Ammon's horn (tissue), 1 donor: Measurements from ENCODE around the gene MXD4.

ENCODE experiments used
- DNase-seq: peaks from one replicate; pipeline ENCODE4 v3.0.0-alpha.2; 2016; ENCODE audit warnings: low spot score

Gene MXD4

DNA sequence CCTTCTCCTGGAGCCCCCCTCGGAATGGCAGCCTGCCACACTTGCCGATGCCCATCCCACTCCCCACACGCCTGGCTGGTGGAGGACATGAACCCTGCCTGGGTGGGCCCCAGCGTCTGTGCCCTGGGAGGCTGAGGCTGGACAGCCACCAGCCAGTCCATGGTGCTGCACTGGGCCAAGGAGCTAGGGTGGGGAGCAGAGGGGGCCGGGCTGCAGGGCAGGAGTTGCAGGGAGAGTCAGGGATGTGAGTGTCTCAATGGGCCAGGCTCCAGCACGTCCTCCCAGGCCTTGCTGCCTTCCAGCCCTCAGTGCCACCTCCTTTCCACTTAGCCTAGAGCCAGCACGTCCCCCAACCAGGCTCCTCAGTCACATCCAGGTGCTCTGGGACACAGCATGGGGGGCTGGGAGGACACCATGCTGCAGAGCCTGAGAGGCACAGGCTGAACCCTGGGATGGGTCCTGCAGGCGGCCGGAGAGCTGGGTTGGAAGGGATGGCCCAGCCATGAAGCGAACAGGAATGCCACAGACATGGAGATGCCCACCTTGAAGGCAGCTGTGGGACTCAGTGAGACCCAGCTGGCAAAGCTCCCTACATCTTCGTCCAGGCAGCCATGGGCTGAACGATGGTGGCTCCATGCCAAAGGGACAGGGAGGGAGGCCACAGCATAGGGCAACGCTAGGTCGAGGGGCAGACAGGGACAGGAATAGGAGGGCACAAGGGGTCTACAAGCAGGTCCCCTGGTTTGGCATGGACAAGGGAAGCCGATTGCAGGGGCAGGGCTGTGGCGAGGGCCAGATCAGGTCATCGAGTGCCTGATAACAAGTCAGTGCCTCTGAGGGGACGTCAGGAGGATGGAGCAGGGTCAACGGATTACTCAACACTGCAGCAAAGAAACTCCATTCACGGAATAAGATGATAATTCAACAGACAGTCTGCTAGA, 30.1 kb upstream of the MXD4 start:
- no peak for DNase-seq

DNA sequence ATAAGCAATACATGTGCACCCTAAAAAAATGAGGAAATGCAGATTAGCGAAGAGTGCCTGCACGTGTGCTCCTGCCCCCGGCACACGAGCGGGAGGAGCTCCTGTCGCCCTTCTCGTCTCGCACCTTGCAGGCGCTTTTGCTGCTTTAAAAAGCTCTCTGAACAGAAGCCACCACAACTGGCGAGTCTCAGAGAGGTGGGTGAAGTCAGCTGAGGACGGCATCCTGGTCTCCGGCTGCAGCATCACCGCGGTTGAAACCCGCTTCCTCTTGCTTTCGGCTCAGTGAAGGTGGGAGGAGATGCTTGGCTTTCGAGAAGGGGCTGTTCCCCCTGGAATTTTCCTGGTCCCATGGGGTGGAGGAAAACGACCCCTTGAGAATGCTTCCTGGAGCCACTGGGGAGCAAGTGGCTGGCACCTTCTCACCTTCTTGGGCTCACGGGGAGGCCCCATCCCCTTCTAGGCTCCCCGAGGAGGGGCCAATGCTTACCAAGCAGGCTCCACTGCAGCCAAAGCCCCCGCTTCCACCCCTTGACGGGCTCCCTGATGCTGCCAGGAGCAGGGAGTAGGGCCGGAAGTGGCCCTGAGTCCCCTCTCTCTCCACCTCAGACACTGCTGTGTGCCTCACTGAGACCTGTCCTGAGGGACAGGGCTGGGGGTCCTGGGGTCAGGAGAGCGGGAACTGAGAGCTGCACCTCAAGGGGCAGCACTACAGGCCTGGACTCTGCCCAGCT, 29.2 kb upstream of the MXD4 start:
- no peak for DNase-seq

DNA sequence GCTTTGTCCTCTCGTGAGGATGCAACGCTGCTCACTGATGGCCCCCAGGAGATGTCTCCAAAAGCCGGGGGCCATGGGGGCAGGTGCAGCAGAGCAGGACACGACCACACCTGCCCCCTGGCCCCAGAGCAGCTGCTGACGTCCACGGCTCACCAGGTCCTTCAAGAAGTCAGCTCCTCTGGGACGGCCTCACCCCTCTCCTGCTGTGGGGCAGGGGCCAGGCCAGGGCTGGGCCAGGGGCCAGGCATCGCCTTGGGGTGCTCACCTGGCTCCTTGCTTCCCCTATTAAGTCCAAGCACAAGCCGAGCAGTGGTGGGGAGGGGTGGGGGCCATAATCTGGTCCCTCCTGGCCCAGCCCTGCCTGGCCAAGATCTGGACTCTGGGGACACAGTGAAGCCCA, 28.6 kb upstream of the MXD4 start:
- no peak for DNase-seq

DNA sequence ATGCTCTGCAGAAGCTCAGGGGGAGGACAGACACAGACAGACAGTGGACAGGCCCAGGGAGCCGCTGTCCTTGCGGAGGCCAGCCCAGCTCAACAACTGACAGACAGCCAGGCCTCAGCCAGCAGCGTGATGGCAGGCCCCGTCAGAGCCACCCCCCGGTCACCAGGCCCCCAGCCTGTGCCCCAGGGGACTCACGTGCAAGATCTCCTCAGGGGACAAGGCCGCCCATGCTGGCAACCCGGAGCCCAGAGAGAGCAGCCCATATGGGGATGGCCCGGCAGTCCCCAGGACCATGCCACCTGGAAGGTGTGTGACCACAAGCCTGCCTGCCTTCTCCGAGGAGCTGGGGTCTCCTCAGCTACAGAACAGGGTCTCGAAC, 28.0 kb upstream of the MXD4 start:
- no peak for DNase-seq

DNA sequence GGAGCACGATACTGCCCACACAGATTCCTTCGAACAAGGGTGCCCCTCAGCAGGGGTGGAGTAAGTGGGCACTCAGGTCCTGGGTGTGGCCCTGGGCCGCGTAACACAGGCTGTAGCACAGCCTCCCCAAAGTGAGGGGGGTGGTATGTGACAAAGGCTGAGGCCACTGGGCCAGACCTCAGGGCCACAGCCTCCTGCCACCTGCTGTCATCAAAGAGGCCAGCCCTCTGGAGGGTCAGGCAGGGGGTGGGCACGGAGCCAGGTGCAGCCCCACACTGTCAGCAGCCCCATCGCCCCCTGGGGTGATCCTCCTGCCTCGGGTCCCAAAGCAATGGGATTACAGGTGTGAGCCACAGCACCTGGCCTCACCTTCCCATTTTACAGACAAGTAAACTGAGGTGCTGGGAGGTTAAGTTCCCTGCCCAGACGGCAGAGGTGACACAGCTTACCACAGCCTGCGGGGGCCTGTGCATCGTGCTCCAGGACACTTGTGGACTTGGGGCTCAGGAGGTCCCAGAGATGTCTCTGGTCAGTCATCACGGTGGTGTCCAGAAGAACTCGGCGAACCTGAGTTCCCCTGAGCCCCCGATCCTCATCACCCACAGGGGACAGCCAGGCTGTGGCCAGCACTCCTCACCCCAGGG, 27.5 kb upstream of the MXD4 start:
- DNase-seq: no peak

DNA sequence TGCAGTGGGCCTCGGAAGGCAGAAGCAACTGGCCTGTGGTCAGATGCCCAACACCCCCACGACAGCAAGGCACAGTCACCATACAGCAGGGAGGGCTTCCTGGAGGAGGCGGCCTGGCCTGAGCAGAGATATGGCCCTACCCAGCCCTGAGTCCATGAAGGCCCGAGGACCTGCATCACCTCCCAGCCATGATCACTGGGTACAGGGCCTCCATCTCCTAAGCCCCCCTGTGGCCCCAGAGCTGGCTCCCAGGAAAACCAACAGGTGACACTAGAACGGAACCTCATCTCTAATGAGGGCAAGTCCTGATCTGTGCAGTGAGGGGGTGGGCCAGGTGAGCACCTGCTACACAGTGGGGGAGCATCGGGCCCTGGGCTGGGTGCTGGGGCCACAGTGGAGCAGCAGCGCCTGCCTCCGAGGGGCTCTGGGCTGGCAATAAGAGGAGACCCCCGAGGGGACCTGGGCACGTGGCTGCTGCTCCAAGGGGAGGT, 26.2 kb upstream of the MXD4 start:
- no peak for DNase-seq

DNA sequence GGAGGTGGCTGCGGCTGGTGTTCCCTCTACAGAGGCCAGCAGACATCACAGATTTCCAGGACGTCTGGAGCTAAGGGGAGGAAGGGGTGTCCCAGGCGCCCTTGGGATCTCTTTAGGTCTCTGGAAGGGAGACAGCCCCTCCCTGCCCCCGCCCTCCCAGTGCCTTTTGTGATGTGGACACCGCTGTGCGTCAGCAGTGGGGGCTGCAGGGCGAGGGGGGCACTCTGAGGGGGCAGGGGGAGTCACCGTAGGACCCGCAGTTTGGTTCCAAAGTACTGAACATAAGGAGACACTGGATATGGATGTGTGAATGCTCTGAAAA, 25.6 kb upstream of the MXD4 start:
- no peak for DNase-seq

DNA sequence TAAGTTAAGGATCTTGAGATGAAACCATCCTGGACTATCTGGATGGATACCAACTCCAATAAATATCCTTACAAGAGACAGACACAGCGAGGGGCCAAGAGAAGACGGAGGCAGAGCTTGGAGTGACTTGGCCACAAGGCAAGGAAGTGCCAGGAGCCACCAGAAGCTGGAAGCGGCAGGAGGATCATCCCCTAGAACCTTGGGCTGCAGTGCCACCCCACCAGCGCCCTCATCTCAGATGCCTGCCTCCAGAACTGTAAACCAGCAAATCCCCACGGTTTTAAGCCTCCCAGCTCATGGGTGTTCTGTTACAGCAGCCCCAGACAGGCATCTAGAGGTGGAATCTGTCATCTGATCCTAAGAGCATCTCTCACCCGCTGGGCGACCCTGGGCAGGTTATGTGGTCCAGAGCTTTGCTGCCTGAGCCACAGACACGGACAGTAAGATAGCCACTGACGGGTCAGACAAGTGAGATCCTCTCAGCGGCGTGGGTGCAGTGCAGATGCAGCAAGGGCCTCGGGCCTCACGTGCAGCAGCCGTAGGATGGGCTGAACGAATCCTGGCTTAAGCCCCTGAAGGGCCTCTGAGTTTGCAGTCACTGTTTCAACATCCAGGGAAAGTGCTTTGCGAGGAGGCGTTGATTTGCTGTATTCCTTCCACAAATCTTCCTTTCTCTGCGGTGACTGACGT, 25.1 kb upstream of the MXD4 start:
- DNase-seq: no peak

DNA sequence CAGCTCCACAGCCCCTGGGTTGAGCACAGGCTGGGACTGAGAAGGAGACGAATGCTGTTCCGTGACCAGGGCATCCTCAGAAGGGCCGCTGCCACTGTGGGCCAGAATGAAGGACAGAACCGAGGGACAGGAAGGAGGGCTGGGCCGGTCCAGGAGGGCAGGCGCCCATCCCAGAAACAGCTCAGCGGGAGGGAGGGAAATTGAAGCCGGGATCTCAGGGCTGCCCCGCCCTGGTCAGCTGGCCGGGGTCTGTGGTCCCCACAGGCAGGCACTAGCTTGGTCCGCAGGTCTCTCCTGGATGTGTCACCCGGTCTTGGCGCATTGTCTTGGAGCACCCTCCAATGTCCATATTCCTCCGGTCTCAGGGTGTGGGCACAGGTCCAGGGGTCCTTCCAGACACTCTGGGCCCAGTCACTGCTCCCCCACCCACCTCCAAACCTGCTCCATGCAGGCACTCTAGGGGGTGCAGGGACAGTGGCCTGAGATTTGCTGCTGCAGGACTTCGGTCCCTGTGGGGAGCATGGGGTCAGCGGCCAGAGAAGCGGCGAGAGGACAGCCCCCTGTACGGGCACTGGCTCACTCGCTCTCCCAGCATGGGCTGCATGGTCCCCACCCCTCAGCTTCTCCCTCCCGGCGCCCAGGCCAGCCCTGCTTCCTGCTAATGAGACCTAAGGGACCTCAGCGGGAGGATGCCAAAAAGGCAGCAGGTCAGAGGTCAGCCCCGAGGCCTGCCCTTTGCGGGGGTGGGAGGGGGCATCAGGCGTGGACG, 23.9 kb upstream of the MXD4 start:
- DNase-seq: no peak

DNA sequence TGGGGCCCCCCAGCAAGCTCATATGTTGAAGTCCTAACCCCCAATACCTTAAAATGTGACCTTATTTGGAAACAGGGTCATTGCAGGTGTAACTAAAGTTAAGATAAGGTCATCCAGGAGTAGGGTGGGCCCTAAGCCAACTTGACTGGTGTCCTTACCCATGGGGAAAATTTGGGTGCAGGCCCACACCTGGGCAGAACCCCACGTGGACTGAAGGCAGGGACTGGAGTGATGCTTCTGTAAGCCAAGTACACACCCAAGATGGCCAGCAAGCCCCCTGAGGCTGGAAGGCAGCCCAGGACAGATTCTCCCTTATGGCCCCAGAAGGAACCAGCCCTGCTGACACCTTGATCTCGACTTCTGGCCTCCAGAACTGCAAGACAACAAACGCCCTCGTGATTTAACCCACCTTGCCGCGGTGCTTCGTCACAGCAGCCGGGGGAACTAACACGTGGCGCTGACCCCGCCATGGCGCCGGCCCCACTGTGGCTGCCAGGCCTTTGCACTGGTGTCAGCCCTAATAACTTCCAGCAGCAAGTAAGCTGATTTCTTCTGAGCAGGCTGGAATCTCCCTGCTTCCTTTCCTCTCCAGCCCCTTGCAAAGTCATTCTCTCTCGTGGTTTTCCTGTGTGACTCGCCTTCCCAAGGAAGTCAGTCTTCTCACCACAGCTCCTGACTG, 23.2 kb upstream of the MXD4 start:
- no peak for DNase-seq

DNA sequence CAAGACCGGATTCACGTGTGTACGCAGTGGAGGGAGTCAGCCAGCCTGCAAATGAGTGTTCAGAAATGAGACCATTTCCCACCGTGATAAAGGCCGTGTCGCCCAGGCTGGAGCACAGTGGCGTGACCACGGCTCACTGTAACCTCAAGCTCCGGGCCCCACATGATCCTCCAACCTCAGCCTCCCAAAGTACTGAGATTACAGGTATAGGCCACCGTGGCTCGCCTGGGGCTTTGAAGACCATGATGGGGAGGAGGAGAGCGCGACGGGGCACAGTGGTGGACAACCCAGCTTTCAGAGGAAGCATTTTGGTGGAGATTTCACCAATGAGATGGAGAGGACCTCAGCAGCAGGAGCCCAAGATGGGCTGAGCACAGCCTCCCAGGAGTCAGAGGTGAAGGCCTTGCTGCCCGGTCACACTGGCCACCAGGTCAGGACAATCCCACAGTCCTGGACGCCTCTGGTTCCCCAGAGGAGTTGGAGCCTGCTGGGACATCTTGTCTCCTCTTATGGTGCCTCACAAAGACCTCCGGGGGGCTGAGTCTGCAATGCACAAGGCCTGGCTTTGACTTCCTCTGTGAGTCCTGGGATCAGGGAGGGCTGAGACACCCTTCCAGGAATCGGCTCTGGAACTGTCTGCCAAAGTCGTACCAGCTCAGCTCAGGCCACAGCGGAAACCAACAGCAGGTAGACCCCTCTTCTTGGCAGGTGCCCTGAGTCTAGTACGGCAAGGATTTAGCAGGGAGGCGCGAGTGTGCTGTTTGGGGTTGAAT, 22.4 kb upstream of the MXD4 start:
- no peak for DNase-seq

DNA sequence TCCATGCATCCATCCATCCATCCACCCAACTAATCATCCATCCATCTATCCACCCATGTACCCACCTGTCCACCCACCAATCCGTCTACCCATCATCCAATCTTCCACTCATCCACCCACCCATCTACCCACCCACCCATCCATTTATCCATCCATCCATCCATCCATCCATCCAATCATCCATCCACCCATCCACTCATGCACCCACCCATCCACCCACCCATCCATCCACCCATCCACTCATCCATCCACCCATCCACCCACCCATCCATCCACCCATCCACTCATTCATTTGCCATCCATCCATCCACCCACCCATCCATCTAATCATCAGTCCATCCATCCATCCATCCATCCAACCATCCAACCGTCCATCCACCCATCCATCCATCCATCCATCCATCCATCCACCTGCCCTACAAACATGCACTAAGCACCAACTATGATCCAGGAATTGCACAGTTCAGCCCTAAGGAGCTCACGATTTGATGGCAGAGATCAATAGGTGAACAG, 21.3 kb upstream of the MXD4 start:
- DNase-seq: no peak

DNA sequence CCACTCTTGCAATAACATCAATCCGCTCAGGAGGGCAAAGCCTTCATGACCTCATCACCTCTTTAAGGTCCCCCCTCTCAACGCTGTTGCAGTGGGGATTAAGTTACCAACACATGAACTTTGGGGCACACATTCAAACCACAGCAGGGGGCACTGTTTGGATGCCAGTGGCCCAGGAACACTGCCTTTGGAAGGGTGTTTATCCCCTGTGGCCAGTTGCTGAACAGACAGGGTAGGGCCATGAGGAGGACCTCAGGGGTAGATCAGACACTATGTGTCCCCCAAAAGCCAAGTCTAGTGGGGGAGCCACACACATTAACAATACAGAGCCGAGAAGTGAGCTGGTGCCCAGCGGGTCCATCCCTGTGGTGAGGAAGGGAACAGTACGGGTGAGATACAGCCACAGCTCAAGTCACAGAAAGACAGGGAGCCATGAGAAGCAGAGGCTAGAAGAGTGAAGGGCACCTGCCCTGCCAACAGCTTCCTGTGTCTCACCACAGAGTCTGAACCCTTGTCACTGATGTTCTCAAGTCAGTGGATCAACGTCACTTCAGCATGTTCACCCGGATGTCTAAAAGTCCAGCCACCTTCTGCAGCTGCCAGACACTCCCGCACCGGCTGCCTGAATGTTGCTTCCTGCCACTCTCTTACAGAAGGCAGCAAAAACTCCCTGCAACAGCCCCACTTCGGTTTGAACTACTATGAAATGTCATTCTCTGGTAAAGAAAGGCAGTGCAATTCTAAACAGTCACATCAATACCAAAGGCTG, 19.9 kb upstream of the MXD4 start:
- no peak for DNase-seq

DNA sequence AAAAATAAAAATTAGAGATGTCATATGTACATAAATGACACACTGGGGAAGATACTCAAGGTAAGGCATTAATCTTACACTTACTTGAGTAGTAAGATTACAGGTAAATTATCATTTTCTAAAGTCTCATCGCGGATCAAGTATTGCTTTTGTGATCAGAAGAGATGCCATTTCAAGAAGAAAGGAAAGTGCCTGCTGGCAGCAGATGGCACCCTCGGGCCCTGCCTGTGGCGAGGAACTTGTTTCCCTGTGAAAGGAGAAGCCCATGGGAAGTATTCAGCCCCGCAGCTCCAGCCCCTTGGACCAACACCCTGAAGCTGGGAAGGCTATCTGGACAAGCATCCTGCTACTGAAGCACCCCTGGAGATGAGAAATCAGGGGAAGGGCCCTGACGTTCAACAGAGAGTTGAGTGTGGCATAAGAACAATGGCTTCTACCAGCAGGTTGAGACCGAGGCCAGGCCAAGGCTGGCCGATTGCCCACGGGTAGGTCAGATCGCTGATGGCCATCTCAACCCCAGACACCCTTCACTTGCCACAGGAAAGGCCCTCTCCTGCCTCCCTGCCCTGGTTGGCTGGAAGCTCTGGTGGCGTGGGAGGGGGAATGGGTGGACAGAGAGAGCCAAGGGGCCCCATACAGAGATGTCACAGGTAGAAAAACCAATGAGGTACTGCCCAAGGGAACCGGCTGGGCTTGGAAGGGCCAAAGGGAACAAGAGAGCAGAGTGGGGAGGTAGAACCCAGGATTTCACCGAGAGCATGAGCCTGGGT, 18.8 kb upstream of the MXD4 start:
- DNase-seq: no peak

DNA sequence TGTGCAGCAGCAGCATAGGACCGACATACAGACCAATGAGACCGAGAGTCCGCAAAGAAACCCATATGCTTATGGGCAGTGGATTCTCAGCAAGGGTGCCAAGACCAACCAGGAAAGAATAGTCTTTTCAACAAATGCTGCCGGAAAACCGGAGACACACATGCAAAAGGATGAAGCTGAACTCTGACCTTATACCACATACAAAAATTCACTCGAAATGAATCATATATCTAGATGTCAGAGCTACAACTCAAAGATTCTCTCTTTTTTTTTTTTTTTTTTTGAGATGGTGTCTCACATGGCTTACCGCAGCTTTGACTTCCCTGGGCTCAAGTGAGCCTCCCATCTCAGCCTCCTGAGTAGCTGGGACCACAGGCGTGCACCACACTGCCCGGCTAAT, 16.0 kb upstream of the MXD4 start:
- no peak for DNase-seq

DNA sequence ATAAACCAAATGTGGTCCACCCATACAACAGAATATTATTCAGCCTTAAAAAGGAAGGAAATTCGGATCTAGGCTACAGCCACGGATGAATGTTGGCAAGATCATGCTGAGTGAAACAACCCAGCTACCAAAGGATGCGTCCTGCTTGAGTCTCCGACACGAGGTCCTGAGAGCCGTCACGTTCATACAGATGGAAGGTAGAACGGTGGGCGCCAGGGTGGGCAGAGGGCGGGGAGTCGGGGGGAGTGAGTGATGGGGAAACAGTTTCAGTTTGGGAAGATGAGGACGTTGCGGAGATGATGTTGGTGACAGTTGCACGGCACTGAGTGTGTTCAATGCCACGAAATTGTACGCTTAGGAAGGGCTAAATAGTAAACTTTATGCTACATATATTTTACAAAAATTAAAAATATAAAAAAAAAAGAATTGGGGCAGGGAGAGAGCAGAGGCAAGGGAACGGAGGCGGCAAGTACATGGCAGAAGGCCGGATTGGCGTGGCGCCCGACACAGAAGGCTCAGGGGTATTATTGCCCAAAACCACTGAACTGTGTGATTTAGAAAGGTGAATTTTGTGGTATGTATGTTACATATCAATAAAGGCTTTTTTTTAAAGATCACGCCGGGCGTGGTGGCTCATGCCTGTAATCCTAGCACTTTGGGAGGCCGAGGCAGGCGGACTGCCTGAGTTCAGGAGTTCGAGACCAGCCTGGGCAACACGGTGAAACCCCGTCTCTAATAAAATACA, 14.8 kb upstream of the MXD4 start:
- no peak for DNase-seq

DNA sequence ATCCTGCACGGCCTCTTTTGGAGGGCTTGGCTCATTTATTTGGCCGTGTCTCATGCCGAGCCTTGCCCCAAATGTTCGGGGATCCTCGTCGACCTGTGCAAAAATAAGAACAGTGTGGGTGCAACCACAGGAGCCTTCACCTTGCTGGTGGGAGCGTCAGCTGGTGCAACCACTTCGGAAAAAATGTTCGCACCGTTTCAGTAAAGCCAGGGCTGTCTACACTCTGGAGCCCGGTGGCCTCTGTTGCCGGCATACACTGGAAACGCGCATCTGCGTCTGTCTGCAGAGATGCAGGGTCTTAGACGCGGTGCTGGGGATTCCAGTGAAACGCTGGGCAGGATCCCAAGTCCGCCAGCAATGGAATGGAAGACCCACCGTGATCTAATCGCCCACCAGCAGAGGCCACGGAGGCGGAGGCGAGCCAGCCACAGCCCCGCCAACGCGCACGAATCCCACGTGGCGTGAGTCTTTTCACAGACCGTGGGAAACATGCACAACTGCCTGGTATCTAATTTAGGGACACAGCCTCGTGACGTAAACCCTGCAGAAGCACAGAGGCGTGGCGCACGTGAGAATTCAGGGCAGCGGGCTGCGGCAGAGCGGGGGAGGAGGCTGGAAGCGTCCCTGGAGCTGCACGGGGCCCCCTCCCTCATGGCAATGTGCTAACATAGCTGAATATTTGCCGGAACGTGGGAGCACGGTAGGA, 13.8 kb upstream of the MXD4 start:
- DNase-seq: no peak
